Lower lobe of right lung (tissue), 2 donors: ENCODE data around the gene SPACA6. TPM values are rescaled to one million over a fixed set of nuclear protein-coding genes. Genes with fewer than 3 reads are reported as not detected.
"Not testable (repeated sequence)": the region's sequence is repeated elsewhere in the genome, so short reads cannot be mapped to it uniquely, and the experiment has no call there.

ENCODE experiments used
- ATAC-seq, 2 donors: fragments of 200-7000 bp; cut with Tn5 transposase; one replicate each; pipeline ENCODE4 v1.9.1; 2020 to 2022; ENCODE audit warnings: mild to moderate bottlenecking in 2 of 2, moderate library complexity in 2 of 2
- DNase-seq: peaks from one replicate; pipeline ENCODE4 v3.0.0-alpha.2; 2020
- H3K27ac ChIP-seq: fragments of 200-600 bp; one replicate; pipeline ENCODE4 v1.8.0; 2022
- H3K27me3 ChIP-seq: fragments of 200-600 bp; one replicate; pipeline ENCODE4 v1.8.0; 2022; ENCODE audit warnings: low read depth
- H3K36me3 ChIP-seq: fragments of 200-600 bp; one replicate; pipeline ENCODE4 v1.8.0; 2022; ENCODE audit warnings: mild to moderate bottlenecking
- H3K4me1 ChIP-seq: fragments of 200-600 bp; one replicate; pipeline ENCODE4 v1.8.0; 2022
- H3K4me3 ChIP-seq: fragments of 200-600 bp; one replicate; pipeline ENCODE4 v1.8.0; 2022; ENCODE audit warnings: mild to moderate bottlenecking
- H3K9me3 ChIP-seq: fragments of 200-600 bp; one replicate; pipeline ENCODE4 v1.8.0; 2022
- intact Hi-C: fragments of 100-400 bp; cut with DNase I; formaldehyde crosslinking; loops from one replicate; pipeline ENCODE4 v1.11.0; 2022
- total RNA-seq: library from RNA; stranded (reverse); fragmentation: NEBNext Ultra II Directional; extraction: Animal tissue kit (Norgen Biotek cat#: 25700); gene quantifications from one replicate; pipeline ENCODE4 v1.2.1, GENCODE V29; 2021
- TF ChIP-seq, protein P1 (sequence below): fragments of 200-600 bp; IDR thresholded peaks from one replicate; pipeline ENCODE4 v1.8.0; 2022; ENCODE audit warnings: antibody characterized with exemption, mild to moderate bottlenecking
- donor health status: DM: no; HTN: yes; CAD: no; lungs with severe emphysema.

Gene SPACA6
- total RNA-seq, 1 donor from 2014 or later: 19.8 TPM

DNA sequence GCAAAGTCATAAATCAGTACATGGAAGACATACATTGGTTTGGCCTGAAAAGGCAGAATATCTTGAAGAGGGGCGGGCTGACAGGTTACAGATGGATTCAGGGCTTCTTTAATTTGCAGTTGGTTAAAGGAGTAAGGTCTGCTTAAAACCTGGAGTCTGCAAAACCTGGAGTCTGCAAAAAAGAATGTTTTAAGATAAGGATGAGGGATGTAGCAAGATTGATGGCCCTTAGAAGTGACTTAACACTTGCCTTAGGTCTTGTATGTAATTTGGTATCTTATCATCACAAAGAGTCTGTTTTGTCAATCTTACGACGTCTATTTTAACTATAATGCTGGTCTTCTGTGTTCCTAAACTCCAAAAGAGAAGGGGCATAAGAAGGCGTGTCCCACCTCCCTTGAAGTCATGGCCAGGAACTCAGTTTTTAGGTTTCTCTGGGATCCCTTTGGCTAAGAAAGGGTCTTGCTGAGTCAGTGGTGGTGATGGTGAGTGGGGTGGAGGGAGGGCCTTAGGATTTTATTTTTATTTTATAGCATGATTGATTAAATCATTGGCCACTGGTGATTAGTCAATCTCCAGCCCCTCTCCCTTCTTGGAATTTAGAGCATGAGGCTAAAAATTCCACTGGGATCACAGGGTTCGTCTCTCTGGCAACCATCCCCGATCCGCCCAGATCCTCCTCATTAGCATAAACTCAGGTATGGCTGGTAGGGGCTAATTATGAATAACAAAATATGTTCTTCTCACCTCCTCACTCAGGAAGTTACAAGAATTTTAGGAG, 40.8 kb downstream of the SPACA6 start:
- no peak for DNase-seq
- Histone ChIP-seq H3K36me3 (no peaks in the 10 kb centered on the region), H3K27me3 (peaks cover under 1% of the 10 kb centered on the region), H3K9me3 (no peaks in the 10 kb centered on the region), H3K27ac (no peak overlapping the region), H3K4me1 (peaks cover 5% of the 10 kb centered on the region), H3K4me3 (no peak overlapping the region)
- TF ChIP-seq, protein P1, sequence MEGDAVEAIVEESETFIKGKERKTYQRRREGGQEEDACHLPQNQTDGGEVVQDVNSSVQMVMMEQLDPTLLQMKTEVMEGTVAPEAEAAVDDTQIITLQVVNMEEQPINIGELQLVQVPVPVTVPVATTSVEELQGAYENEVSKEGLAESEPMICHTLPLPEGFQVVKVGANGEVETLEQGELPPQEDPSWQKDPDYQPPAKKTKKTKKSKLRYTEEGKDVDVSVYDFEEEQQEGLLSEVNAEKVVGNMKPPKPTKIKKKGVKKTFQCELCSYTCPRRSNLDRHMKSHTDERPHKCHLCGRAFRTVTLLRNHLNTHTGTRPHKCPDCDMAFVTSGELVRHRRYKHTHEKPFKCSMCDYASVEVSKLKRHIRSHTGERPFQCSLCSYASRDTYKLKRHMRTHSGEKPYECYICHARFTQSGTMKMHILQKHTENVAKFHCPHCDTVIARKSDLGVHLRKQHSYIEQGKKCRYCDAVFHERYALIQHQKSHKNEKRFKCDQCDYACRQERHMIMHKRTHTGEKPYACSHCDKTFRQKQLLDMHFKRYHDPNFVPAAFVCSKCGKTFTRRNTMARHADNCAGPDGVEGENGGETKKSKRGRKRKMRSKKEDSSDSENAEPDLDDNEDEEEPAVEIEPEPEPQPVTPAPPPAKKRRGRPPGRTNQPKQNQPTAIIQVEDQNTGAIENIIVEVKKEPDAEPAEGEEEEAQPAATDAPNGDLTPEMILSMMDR: no peak
- intact Hi-C loops: no loop called here
- ATAC-seq: no peak

DNA sequence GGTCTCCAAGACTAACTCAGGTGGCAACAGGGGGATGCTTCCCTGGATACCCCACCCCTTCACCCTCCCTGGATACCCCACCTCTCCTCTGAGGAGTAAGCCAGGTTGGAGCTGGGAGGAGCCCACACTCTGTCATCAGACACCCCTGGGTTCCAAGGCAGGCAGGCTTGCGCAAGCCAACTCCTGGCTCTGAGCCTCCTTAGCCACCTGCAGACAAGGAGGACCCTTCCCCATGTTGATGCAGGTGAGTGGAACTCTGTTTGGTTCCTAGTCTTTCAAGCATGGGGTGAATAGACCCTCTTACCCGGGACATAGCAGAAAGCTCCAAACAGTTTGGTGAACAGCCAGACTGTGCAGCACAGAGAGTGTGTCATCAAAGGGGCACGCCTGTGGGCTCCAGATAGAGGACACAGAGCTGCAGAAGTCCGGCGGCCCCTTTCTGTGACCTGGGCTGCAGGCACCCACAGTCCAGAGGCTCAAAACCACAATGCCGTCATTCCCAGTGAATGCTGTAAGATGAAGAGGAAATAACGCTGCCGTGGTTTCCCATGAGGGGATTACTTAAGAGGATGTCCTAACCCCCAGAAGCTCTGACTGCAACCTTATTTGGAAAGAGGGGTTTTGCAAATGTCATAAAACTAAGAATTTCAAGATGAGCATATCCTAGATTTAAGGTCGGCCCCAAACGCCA, 42.8 kb downstream of the SPACA6 start:
- peak; percentile 87 for DNase-seq
- no peaks in the 10 kb centered on the region for H3K36me3 ChIP-seq
- H3K27ac ChIP-seq: no peak overlapping the region
- no peaks in the 10 kb centered on the region for H3K9me3 ChIP-seq
- TF ChIP-seq, protein P1: no peak
- H3K27me3 ChIP-seq: no peaks in the 10 kb centered on the region
- peak; percentile 90 to 95 for ATAC-seq
- H3K4me1 ChIP-seq: peaks cover 5% of the 10 kb centered on the region
- H3K4me3 ChIP-seq: no peak overlapping the region
- intact Hi-C loops: no loop called here

DNA sequence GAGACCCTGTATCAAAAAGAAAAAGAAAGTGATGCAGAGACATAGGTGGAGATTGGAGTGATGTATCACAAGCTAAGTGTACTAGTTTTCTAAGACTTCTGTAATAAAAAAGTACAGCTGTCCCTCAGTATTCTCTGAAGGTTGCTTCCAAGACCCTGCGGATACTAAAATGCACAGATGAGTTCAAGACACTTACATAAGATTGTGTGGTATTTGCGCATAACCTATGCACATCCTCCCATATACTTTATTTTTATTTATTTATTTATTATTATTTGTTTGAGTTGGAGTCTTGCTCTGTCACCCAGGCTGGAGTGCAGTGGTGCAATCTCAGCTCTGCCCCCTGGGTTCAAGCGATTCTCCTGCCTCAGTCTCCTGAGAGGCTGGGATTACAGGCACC, 44.3 kb downstream of the SPACA6 start:
- intact Hi-C loops: no loop called here
- H3K27me3 ChIP-seq: no peaks in the 10 kb centered on the region

DNA sequence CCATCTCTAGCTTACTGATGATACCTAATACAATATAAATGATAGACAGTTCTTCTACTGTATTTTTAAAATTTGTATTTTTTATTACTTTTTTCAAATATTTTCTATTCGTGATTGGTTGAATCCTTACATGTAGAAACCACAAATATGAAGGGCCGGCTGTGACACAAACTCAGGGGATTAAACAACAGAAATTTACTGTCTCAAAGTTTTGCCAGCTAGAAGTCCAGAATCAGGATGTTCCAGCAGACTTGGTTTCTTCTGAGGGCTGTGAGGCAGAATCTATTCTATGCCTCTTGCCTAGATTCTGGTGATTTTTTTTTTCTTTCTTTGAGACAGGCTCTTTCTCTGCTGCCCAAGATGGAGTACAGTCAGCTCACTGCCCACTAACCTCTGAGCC, 44.8 kb downstream of the SPACA6 start:
- Histone ChIP-seq H3K9me3 (no peaks in the 10 kb centered on the region), H3K27me3 (no peaks in the 10 kb centered on the region), H3K4me1 (peaks cover 5% of the 10 kb centered on the region), H3K4me3 (no peak overlapping the region), H3K27ac (no peak overlapping the region), H3K36me3 (no peaks in the 10 kb centered on the region)
- no peak for ATAC-seq
- DNase-seq: no peak
- TF ChIP-seq, protein P1: no peak
- intact Hi-C loops: no loop called here

More for the DNA sequence above, 44.3 kb downstream of the SPACA6 start:
- peaks cover 5% of the 10 kb centered on the region for H3K4me1 ChIP-seq
- no peaks in the 10 kb centered on the region for H3K9me3 ChIP-seq
- ATAC-seq (no peak), DNase-seq (no peak)
- H3K27ac ChIP-seq: no peak overlapping the region
- H3K4me3 ChIP-seq: no peak overlapping the region
- TF ChIP-seq, protein P1: no peak
- no peaks in the 10 kb centered on the region for H3K36me3 ChIP-seq

DNA sequence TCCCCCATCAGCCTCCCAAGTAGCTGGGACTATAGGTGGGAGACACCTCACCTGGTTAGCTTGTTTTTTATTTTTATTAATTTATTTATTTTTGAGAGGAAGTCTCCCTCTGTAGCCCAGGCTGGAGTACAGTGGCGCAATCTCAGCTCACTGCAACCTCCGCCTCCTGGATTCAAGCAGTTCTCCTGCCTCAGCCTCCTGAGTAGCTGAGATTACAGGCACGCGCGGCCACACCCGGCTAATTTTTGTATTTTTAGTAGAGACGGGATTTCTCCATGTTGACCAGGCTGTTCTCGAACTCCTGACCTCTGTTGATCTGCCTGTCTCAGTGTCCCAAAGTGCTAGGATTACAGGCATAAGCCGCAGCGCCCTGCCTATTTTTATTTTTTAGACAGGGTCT, 45.4 kb downstream of the SPACA6 start:
- H3K4me3 ChIP-seq, H3K9me3 ChIP-seq, H3K4me1 ChIP-seq, intact Hi-C loops, H3K36me3 ChIP-seq, DNase-seq, H3K27ac ChIP-seq, H3K27me3 ChIP-seq, ATAC-seq: not testable (repeated sequence)
